K562 (cell line): ENCODE measurements around the gene S100A7A. TPM values are rescaled to one million over a fixed set of nuclear protein-coding genes. Genes with fewer than 3 reads are reported as not detected.
A peak's percentile ranks its signal among the peaks of the same experiment; 100 is the strongest.

ENCODE experiments used
- ARHGAP35 ChIP-seq: fragments of 450-650 bp; IDR thresholded peaks from 2 replicates; pipeline ENCODE4 v1.6.1; 2018; ENCODE audit not compliant: partially characterized antibody
- ARID1B ChIP-seq: fragments of 450-650 bp; IDR thresholded peaks from 2 replicates; pipeline ENCODE4 v1.6.1; 2016; ENCODE audit warnings: antibody characterized with exemption, mild to moderate bottlenecking, inconsistent platforms
- BHLHE40 ChIP-seq: IDR thresholded peaks from 2 replicates; pipeline ENCODE4 v1.6.1; 2011; ENCODE audit warnings: low read length, improper control_type of control experiment
- CHD1 ChIP-seq: fragments of 200-600 bp; sonication (generic); IDR thresholded peaks from one replicate; pipeline ENCODE4 v1.6.1; 2012; ENCODE audit warnings: mild to moderate bottlenecking, moderate library complexity, low read length, inconsistent platforms
- CREBBP ChIP-seq: IDR thresholded peaks from one replicate; pipeline ENCODE4 v1.6.1; 2012; ENCODE audit warnings: low read depth, mild to moderate bottlenecking, control low read depth, inconsistent platforms, low read length
- CTBP1 ChIP-seq: fragments of 450-650 bp; IDR thresholded peaks from 2 replicates; pipeline ENCODE4 v1.6.1; 2016; ENCODE audit warnings: borderline replicate concordance
- CXXC5 ChIP-seq: fragments of 250-450 bp; sonication (Bioruptor Pico); IDR thresholded peaks from 2 replicates; pipeline ENCODE4 v1.8.0; 2022; ENCODE audit warnings: inconsistent platforms, mild to moderate bottlenecking, moderate library complexity
- E2F5 ChIP-seq: sonication (generic); formaldehyde crosslinking; IDR thresholded peaks from 2 replicates; pipeline ENCODE4 v1.8.0; 2022; ENCODE audit warnings: mild to moderate bottlenecking, missing genetic modification reagents
- EGR1 ChIP-seq: fragments of 450-650 bp; conservative IDR thresholded peaks from 2 replicates; pipeline ENCODE4 v1.6.1; 2017; ENCODE audit warnings: mild to moderate bottlenecking
- ETV5 ChIP-seq: sonication (generic); formaldehyde crosslinking; IDR thresholded peaks from 2 replicates; pipeline ENCODE4 v1.4.0; 2020; ENCODE audit warnings: low read depth, mild to moderate bottlenecking, missing genetic modification reagents
- FOXA1 ChIP-seq: fragments of 450-650 bp; IDR thresholded peaks from 2 replicates; pipeline ENCODE4 v1.6.1; 2016; ENCODE audit warnings: mild to moderate bottlenecking, borderline replicate concordance
- FOXO4 ChIP-seq: fragments of 450-650 bp; formaldehyde crosslinking; IDR thresholded peaks from 2 replicates; pipeline ENCODE4 v1.4.0; 2020; ENCODE audit warnings: mild to moderate bottlenecking, moderate library complexity
- HDGF ChIP-seq: fragments of 450-650 bp; IDR thresholded peaks from 2 replicates; pipeline ENCODE4 v1.6.1; 2016
- HOXB6 ChIP-seq: fragments of 250-450 bp; sonication (Bioruptor Pico); IDR thresholded peaks from 2 replicates; pipeline ENCODE4 v1.5.1; 2022; ENCODE audit warnings: mild to moderate bottlenecking, borderline replicate concordance
- MCM3 ChIP-seq: fragments of 450-650 bp; IDR thresholded peaks from 2 replicates; pipeline ENCODE4 v1.6.1; 2016
- NELFE ChIP-seq: IDR thresholded peaks from 2 replicates; pipeline ENCODE4 v1.6.1; 2011; ENCODE audit warnings: mild to moderate bottlenecking; ENCODE audit not compliant: insufficient read depth, insufficient read length
- SMC3 ChIP-seq: conservative IDR thresholded peaks from 2 replicates; pipeline ENCODE4 v1.6.1; 2011; ENCODE audit warnings: low read depth, low read length, improper control_type of control experiment; ENCODE audit not compliant: insufficient read depth
- TCF3 ChIP-seq: sonication (generic); formaldehyde crosslinking; IDR thresholded peaks from 2 replicates; pipeline ENCODE4 v1.4.0; 2020; ENCODE audit warnings: mild to moderate bottlenecking, missing genetic modification reagents
- XRCC4 ChIP-seq: IDR thresholded peaks from one replicate; pipeline ENCODE4 v1.6.1; 2011; ENCODE audit not compliant: insufficient read depth, insufficient read length; ENCODE audit errors: extremely low read depth
- ZBTB43 ChIP-seq: sonication (generic); formaldehyde crosslinking; IDR thresholded peaks from 2 replicates; pipeline ENCODE4 v1.8.0; 2023; ENCODE audit warnings: mild to moderate bottlenecking, missing genetic modification reagents
- ZNF134 ChIP-seq: fragments of 250-450 bp; sonication (Bioruptor Pico); conservative IDR thresholded peaks from 2 replicates; pipeline ENCODE4 v1.4.0; 2020
- ZNF197 ChIP-seq: fragments of 200-800 bp; sonication (Bioruptor generic); IDR thresholded peaks from 2 replicates; pipeline ENCODE4 v1.6.1; 2016; ENCODE audit warnings: low read depth, missing genetic modification characterization, missing compliant biosample characterization
- ZNF24 ChIP-seq: fragments of 450-650 bp; IDR thresholded peaks from 2 replicates; pipeline ENCODE4 v1.6.1; 2016
- ZNF316 ChIP-seq: fragments of 450-650 bp; IDR thresholded peaks from 2 replicates; pipeline ENCODE4 v1.6.1; 2016
- ZNF395 ChIP-seq: fragments of 200-800 bp; sonication (Bioruptor generic); IDR thresholded peaks from 2 replicates; pipeline ENCODE4 v1.6.1; 2017; ENCODE audit warnings: missing genetic modification characterization, missing compliant biosample characterization
- ZNF586 ChIP-seq: fragments of 450-650 bp; formaldehyde crosslinking; conservative IDR thresholded peaks from 2 replicates; pipeline ENCODE4 v1.4.0; 2020; ENCODE audit warnings: mild to moderate bottlenecking, moderate library complexity
- polyA plus RNA-seq, 8 experiments: library from polyadenylated mRNA; depleted of rRNA in 4 of 8; stranded (reverse) in 5 of 8; unstranded in 3 of 8; fragments of >200 nt; fragmentation: Nextera tagmentation in 2 of 8; fragmentation: Illumina TruSeq in 1 of 8; extraction: Ambion mirVana in 2 of 8; extraction: Trizol in 1 of 8; gene quantifications; 2 replicates each; pipeline versions ENCODE4 v1.2.1 to v1.2.3, GENCODE V29; 2011 to 2014; ENCODE audit warnings: inconsistent platforms in 1 of 8, missing spikeins in 1 of 8
- total RNA-seq, 7 experiments: library from RNA; depleted of rRNA in 6 of 7; stranded (reverse); fragments of >200 nt in 6 of 7; fragmentation: Illumina TruSeq in 2 of 7; extraction: Trizol in 2 of 7; gene quantifications; 2 replicates each; pipeline versions ENCODE4 v1.2.1 to v1.2.3, GENCODE V29; 2011 to 2021; ENCODE audit warnings: low replicate concordance in 1 of 7

S100A7A gene
- total and polyA plus RNA-seq, 9 of the 15 experiments (the other 6 are each of a cell fraction or from before 2014, with no cell fraction given) = not detected

GRCh38 chr1:153432874-153433681 lies 16.8 kb downstream of the S100A7A start (continued):
- TF ChIP-seq E2F5 (CRISPR knock-in tag) (no peak), TCF3 (CRISPR knock-in tag) (peak; percentile 95), ZNF134 (CRISPR knock-in tag) (no peak), ZBTB43 (CRISPR knock-in tag) (no peak), XRCC4 (no peak), ZNF197 (peak; percentile 58; the same call in 1 of the 2 replicates), CXXC5 (CRISPR knock-in tag) (peak; percentile 91), ZNF24 (0 out of 2 replicates have a peak, but pooled peaks have one; percentile 24), ARID1B (peak; percentile 96), HOXB6 (CRISPR knock-in tag) (no peak), CHD1 (no peak), NELFE (no peak), SMC3 (no peak), ZNF586 (CRISPR knock-in tag) (no peak), MCM3 (no peak), ETV5 (CRISPR knock-in tag) (peak; percentile 41), ZNF395 (CRISPR knock-in tag) (0 out of 2 replicates have a peak, but pooled peaks have one; percentile 17), FOXO4 (no peak), HDGF (no peak), FOXA1 (no peak), CREBBP (no peak), BHLHE40 (no peak; the same call in 1 of the 2 replicates), EGR1 (no peak), ZNF316 (no peak), ARHGAP35 (no peak), CTBP1 (peak; percentile 99)
